ENCODE results near the gene PARS2.

PARS2 gene

GRCh38 chr1:54764133-54764921, at the start of gene PARS2:
Gene PARS2 (minus strand): TSS chr1:54764523. CDS start chr1:54759161, 5,362 bp downstream.
- DNase-seq, result peak; percentile 96 to 98

DNA sequence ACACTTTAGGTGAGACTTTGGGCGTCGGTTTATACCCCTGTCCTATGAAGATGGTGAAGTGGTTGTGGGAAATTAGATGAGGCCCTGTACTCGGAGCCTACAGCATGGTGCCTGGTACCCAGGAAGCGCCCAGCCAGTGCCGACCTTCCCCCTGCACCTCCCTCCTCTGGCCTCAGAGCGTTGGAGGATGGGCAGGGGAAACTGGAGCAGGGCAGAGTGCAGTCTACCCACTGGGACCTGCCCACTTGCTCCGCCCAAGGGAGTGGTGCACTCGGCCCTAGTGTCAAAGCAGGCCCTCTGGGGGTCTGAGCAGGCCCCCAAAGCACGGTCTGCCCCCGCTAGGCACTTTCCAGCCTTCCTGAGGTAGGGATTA, 49.8 kb upstream of the PARS2 start:
- DNase-seq, result no peak

DNA sequence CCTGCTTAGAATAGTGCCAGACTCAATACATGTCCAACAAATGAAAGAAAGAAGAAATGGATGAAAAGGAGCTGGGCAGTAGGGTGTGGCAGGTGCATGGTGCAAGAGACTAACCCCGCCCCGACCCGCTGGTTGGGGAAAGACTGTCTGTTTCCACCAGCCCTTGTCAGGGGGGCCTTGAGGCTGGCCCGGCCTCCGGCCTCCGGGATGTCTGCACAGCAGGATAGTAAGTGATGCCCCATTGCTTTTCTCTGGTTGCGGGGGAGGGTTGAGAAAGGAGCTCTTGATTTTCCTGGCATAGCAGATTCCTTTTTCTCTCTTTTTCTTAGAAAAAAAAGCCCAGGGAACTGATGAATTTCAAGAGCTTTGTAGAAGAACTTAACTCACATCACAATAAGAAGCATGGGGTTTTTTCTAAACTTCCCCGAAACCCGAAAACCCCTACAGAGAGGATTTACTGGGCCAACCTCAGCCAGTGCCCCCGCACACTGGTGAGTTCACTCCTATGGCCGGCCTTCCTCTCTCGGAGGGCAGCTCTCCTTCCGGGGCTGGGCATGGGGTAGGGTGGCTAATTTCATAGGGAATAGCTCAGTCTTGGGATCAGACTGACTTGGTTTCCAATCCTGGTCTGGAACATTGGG, 49.3 kb upstream of the PARS2 start:
- no peak for DNase-seq

- DNase-seq, result no peak
Observed at GRCh38 chr1:54812801-54813484, 48.6 kb upstream of the PARS2 start.

DNA sequence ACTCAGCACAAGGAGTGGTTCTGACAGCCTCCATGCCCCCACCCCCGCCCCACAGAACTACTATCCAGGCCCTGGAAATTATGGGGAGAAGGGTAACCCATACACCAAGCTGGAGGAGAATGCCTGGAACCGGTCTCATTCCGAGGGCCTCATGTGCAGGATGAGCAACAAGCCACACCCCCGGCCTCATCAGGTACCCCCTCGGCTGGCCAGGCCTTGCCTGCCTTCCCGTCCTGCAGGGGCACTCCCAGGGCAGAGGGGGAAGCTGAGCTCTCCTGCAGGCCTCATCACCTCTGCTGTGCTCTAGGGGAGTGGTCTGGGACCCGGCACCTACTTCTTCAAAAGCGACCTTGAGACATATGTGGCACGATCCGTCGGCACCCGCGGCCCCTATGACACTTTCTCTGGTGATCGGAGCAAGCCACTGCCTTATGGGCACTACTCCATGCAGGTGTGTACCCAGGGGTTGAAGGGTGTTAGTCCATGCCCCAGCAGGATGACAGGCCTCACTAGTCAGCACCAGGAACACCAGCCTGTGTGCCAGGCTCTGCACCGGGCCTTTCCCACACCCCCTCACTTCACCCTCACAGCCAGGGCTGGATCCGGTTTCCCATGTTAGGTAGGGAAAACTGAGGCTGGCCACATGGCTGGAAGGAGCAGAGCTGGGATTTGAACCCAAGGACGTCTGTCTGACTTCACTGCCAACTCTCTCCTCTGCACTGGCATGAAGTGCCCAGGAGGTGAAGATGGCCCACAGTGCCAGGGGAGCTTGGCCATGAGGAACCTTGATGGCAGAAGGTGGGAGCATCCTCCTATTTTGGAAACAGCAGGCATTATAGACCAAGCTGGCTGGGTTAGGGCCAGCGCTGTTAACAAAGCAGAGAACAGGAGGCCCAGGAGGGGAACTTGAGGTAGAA, 47.7 kb upstream of the PARS2 start:
- DNase-seq, result no peak

DNA sequence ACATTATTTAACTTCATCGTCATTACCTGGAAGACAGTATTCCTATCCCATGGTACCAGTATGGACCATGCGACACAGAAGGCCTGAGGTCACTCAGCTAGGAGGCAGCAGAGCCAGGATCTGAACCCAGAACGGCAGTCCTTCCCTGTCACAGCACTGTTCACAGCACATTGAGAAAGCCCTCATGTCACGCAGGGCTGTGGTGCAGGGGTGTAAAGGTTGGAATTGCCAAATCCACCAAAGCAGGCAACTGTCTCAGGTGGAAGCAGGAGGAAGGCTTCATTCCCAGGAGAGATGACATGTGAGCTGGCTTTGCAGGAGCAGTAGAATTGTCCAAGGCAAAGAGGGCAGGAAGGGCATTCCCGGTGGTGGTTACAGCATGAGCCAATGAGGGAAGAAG, 46.7 kb upstream of the PARS2 start:
- no peak for DNase-seq

DNA sequence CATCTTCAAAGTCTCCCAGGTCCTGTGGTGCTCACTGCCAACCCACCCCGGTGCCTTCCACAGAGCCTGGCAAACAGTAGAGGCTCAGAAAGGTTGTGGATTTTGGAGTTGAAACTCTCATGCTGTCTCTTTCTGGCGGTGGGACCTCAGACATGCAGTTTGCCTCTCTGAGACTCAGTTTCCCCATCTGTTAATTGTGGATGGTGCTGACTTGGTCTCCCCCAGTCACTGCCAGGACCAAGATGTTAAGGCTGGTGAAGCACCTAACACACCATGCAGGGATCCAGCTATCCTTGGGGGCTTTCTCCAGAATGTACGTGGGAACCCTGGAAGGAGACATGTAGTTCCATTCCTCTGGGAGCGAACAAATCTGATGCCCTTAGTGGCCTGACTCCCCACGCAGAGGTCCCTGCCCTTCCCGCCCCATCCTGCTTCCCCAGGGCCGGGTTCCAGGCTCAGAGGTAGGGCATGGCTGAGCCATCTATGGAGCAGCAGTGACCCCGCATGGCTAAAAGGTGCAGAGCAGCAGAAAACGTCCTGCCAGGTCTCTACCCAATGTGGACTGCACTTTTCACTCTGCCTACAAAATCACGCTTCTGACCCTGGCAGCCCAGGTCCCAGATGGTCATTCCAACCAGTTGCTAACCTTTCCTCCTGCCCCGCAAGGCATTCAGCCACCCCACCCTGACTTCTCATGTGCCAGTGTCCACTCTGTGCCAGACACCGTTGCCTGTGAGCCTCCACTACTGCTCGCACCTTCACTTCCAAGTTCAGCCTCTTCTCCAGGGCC, 46.0 kb upstream of the PARS2 start:
- peak; percentile 53 to 67 for DNase-seq

- DNase-seq, result no peak
Observed at GRCh38 chr1:54809496-54810074, 45.3 kb upstream of the PARS2 start.

DNA sequence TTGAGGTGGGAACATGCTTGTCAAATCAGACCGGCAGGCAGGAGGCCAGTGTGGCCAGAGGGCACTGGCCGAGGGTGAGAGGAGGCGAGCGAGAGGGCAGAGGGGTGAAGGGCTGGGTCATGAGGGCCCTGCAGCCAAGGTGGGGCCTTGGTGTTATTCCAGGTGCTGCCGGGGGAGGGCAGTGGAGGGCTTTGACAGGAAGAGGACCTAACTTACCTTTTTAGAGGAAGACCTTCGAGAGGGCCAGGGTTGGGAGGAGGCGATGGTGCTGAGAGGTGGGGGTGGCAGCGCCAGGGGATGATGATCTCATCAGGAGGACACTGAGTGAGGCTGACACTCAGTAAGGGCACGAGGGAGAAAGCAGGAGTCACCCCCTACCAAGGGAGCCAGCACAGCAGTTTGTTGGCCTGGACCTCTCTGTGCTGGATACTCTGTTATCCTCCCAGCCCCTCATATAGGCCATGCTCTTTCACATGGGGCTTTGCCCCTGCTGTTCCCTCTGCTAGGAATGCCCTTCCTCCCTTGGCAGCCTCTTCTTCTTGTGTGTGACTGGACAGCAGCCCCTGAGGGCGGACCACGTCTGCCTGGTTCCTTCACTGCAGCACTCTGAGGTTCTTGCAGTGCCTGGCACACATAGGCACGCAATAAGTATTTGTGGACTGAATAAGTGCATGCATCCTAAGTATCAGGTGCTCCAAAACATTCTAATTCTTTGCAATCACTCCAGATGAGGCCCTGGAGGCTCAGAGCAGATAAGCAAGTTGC, 44.3 kb upstream of the PARS2 start:
- no peak for DNase-seq

- no peak for DNase-seq
Observed at GRCh38 chr1:54807756-54808155, 43.4 kb upstream of the PARS2 start.

GRCh38 chr1:54806931-54807611, 42.7 kb upstream of the PARS2 start:
- DNase-seq, result no peak

GRCh38 chr1:54805981-54806381, 41.7 kb upstream of the PARS2 start:
- DNase-seq, result no peak

- no peak for DNase-seq
Observed at GRCh38 chr1:54805466-54805865, 41.1 kb upstream of the PARS2 start.

- DNase-seq, result no peak
Observed at GRCh38 chr1:54804471-54805132, 40.3 kb upstream of the PARS2 start.

DNA sequence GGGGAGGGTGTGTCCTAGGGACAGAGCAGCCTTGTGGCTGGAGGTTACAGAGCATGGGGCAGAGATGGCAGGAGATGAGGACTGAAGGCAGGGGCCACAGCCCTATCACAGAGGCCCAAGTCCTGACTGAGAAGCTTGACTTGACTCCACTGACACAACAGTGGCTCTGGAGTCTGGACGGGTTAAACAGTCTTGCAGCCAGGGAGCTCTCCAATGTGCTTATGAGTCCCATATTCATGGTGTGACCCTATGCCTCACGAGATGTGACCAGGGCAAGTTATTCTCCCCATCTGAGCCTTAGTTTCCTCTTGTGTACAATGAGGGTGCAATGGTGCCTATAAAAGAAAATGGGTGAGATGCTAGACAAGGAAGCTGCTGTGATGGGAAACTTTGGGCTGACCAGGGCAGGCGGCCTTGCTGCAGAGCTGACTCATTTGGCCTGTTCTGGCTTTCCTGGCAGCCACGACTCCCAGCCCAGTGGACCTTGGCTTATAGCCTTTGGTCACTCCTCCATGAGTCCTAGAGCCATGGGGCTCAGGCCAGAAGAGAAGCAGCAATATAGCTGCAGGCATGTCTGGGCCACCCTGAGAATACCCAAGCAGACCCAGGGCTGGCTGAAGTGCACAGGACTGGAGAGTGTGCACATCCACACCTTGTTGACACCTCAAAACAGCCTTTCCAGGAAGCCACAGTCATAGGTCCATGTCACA, 39.6 kb upstream of the PARS2 start:
- no peak for DNase-seq

- peak; percentile 65 to 66 for DNase-seq
Observed at GRCh38 chr1:54800899-54801759, 36.8 kb upstream of the PARS2 start, which contains the start of gene TTC22. Gene TTC22 (minus strand): TSS chr1:54801323. CDS start chr1:54801163, 160 bp downstream.

DNA sequence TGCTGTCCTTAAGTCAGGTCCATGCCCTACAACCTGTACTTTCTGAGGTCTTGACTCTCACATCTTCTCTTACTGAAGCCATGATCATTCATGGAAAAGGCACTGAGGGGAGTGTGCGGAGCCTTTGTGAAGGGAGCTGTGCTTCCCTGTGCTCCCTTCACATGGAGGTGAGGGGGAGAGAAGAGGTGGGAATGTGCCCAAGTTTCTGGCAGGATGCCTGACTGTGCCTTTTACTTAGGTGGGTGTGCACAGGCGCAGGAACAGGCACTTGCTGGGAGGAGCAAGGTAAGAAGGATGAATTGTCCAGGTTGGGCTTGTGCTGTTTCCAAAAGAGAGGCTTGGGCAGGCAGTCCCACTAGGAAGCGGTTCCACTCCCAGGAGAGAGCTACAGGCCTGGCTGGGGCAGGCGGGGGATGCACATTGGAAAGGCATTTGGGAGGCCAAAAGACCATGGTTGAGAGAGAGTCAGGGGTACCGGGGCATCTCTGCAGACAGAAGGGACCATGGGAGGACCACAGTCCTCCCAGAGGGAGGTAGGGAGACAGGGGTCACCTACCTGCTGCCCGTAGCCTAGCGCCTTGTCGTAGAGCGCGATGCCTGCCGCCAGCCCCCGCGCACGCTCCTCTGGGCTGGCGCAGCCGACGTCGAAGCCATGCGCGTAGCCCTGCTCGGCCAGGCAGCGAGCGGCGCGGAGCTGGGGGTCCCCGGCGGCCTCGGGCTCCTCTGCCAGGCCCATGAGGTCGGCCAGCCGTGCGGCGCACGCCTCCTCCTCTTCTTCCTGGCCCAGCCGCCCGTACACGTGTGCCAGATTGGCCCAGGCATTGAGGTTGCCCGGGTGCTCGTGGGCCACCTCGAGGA, 35.9 kb upstream of the PARS2 start:
- DNase-seq, result no peak

Data from activated CD4-positive, alpha-beta T cell treated with anti-CD3 and anti-CD28 coated beads for 4 hours (primary cell).